RPMI8226 (cell line): ENCODE results near the gene DMBT1.
"Not testable (repeated sequence)": the region's sequence is repeated elsewhere in the genome, so short reads cannot be mapped to it uniquely, and the experiment has no call there.

Source experiments
- DNase-seq: peaks from one replicate; pipeline ENCODE4 v3.0.0-alpha.2; 2015

The DMBT1 gene

DNA sequence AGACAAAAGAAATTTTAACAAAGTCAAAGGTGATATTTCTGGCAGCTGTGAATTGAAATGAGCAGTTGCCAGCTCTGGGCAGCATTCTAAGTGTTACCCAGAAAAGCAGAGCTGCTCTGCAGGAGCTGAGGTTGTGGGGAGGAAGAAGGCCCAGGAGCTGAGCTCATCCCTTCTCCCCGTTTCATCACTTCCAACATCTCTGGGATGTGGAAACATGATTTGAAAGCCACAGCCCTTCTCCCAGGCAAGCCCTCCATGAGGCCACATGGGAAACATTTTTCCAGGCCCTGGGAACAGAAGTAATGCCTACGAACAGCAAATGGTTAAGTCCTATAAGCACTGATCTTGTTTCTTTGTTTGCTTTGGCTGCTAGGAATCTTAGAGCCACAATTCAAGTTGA is 10.9 kb upstream of the DMBT1 start:
- no peak for DNase-seq

DNA sequence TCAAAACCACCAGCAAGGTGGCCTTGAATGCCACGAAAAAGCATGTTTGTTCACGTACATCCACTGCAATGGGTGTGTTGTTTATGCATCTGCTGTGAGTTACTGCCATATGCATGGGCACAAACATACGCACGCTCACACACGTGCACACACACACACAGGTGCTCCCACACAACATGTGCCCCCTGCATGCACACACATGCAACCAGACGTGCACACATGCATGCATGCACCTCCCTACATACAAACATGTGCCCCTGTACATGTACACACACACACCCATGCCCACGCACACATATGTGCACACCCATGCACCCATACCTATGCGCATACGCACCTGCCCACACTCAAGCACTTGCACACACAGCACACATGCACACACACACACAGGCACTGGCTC is 10.1 kb upstream of the DMBT1 start:
- DNase-seq = no peak

DNA sequence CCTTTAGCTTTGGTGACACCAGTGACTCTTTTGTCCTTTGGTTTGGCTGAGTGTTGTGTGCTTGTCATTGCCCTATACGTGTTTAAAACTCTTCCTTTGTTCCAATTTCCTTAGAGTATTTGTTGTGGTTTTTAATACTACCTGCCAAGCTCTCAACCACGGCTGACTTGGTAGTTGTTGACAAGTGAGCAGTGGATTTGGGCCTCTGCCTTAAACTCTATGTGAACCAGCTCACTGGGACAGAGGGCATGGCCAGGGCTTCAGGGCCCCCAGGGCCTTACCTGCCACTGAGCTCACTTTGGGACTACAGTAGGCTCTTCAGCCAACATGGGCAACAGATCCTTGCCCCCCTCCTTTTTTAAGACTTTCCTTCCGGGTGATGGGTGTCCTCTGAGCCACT is 9.6 kb upstream of the DMBT1 start:
- DNase-seq = no peak

DNA sequence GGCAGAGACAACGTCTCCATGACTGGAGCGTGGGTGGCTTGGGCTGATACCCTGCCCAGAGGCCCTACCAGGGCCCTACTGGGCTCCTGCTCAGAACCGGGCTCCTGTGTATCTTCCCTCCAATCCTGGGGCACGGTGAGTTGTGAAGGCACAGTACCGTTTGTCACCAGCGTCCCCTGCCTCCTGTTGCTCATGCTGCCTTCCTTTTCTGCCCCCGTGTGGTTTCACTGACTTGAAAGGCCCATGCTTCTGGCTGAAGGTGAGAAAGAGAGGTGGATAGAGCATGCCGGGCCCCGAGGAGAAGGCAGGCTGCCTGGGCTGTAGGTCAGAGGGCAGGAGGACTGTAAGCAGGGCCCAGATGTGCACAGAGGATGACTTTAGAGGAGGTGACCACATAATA is 9.1 kb upstream of the DMBT1 start:
- peak; percentile 21 for DNase-seq

- DNase-seq = no peak
Observed at GRCh38 chr10:122553341-122553740, 7.2 kb upstream of the DMBT1 start.

DNA sequence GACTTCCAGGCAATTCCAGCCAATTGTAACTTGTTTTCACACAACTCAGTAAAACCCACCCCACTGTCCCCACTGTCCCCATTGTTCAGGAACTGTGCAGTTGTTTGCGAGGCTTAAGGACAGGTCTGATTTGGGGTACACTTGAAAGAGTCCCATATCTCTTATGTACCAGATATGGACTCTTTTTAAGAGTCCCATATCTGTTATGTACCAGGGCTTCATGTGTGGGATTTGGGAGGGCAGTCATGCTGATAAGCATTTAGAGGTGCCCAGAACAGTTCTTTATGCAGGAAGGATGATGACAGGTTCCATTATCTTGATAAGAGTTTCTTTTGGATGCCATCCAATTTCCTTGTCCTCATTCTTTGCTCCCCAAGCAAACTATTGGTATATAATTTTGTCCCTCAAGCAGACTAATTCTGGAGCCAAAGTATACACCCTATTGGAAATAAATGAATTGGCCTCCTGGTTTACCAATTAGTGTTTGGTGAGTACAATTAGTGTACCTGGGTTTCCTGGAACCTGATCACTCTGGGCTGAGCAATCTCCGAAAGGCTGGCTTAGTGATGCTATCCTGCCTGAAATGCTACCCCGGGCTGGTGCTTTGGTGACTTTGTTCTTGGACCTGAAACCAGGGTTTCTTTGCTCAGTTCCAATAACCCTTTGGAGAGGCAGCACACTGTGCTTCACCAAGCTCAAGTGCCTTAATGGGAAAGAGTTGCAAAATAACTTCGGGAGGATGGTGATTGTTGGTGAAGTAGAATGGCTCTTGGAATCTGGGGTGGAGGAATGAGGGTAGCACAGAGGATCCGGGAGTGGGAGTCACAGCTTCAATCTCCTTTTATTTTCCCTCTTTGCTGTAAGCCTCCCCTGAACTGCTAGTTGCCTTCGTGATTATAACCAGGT is 6.2 kb upstream of the DMBT1 start:
- no peak for DNase-seq

DNA sequence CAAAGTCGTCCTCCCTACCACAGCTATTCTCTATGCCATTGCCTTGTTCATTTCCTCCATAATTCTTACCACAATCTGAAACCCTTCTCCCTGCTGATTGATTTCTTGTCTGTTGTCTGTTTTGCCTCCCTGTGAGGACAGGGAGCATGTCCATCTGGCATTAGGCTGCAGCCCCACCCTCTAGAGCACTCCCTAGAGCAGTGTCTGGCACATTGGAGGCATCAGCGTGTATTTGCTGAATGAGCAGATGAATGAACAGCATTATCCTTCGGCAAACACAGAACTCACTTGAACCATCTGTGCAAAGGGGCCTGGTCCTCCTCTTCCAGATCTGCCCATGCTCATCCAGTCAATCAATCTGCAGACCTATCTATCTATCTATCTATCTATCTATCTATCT is 5.1 kb upstream of the DMBT1 start:
- DNase-seq = no peak

GRCh38 chr10:122557516-122557915 is 3.0 kb upstream of the DMBT1 start:
- no peak for DNase-seq

GRCh38 chr10:122558452-122558851 is 2.1 kb upstream of the DMBT1 start:
- no peak for DNase-seq

GRCh38 chr10:122559228-122559627 is 1.3 kb upstream of the DMBT1 start:
- no peak for DNase-seq

DNA sequence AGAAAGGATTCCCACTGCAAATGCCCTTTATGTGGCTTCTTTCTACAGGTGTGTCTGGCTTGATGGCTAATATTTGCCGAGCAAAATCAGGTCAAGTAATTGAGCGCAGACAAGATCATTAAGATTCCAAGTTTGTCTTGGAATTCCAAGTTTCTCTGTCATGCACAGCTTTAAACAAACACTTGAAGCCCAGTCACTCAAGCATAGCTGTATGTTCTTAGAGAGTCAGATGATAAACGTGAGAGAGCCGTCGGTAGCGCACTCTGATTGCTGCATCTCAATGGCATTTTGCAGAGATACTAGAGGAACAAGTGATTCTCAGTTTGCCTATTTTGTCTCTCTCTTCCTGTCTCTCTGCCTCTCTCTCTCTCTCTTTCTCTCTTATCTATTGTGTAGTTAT is 658 bp downstream of the DMBT1 start:
- DNase-seq = no peak

DNA sequence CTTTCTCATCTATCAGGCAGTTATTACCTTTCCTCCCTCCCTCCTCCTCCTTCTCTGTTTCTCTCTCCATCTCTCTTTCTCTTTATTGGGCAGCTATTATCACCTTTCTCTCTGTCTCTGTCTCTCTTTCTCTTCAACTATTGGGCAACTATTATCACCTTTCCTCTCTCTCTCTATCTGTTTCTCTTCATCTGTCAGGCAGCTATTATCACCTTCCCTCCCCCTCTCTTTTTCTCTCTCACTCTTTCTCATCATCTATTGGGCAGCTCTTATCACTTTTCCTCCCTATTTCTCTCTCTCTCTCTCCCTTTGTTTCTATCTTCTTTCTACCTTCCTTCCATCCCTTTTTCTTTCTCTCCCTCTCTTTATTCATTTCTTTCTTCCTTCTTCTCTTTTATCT is 1.2 kb downstream of the DMBT1 start:
- DNase-seq = no peak

DNA sequence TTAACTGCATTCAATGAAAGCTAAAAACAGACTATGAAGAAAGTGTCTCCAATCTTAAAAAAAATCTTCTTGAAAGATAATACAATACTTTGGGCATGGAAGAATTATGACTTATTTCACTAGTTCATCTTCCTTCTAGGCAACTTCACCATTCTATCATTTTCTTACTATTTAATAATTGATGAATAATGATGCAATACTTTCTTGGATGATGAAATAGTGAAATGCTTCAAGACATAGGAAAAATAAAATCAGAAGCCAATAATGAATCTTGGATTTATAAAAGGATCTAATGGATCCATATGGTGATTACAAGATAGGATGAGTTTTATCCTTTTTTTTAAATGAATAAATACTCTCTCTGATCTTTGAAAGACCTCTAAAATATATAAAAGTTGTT is 4.4 kb downstream of the DMBT1 start:
- DNase-seq = no peak

DNA sequence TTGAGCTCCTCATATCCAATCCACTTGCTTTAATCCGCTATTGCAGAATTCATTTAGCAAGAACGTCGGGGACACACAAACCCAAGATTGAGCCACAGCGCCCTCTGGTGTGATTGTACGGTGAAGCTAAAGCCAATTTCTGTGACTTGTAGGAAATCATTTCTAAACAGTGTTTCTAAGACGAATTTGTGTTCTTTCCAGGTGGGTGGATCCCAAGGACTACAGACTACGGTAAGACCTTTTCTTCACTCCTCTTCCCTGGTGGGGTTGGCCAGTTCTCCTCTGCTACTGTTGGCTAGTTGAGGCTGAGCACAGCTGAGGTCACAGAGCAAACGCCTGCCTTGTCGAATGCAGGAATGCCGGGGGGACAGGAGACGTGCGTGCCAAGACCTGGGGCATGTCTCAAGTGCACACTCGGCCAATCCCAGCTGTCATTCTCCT is 5.2 kb downstream of the DMBT1 start:
- DNase-seq = peak; percentile 66

- DNase-seq = no peak
Observed at GRCh38 chr10:122566632-122567031, 6.1 kb downstream of the DMBT1 start.

GRCh38 chr10:122567056-122567660 is 6.6 kb downstream of the DMBT1 start:
- peak; percentile 44 for DNase-seq

GRCh38 chr10:122568551-122568950 is 8.0 kb downstream of the DMBT1 start:
- DNase-seq = no peak

DNA sequence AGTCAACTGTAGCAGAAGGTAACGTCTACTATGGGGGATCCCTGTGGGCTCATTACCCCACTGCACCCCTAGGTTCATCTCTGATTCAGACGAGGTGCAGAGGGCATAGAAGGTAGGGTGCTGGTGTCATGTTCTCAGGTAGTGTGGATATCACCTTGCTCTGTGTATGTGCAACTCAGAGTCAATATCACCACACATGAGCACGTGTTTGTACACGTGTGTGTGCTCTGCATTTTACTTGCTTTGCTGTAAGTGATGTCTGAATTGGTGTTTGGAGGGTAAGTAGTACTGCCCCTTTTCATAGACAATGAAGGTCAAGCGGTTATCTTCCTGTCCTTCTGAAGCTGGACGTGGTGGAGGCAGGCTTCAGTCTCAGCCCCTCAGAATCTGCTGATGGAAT is 10.4 kb downstream of the DMBT1 start:
- DNase-seq = no peak

GRCh38 chr10:122571892-122572291 is 11.3 kb downstream of the DMBT1 start:
- no peak for DNase-seq

DNA sequence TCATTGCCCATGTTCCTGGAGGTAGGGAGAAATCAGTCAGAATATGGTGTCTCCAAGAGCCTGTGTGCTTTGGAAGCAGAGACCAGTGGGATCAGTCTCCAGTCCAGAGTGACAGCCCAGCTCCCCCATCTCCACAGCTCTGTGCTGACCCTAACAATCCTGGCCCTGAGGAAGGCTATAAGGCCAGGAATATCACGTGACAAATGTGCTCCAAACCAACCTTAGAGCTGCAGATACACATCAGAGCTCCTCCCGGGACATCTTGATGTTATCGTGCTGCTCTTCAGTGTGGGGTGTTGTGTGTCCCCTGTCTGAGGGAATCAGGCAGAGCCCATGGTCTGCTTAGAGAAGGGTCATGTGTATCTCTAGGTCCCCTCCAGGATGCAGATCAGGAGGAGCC is 15.2 kb downstream of the DMBT1 start:
- DNase-seq = no peak

- no peak for DNase-seq
Observed at GRCh38 chr10:122576291-122576690, 15.7 kb downstream of the DMBT1 start.

DNA sequence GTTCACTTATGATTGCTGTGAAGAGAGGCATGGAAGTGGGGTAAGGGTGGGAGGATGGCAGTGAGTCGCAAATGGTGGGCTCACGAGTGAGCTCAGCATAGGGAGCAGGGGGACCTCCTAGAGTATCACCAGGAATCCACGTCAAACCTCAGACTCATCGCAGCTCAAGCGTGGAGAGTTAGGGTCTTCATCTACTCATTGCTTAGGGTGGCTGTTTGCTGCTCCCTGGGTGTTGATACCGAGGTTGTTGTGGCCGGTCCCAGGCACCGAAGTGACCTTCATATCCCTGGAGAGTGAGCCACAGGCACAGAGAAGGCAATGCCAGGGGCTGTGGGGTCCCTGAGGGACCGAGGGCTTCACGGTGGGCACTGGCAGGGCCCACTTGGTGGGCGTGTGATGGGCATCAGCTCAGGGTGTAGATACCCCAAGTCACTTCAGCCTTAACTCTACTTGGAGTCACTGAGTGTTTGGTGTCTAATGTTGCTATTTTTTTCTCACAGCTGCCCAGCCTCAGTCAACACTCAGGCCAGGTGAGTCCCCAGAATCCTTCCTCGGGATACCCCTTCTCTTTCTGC is 16.8 kb downstream of the DMBT1 start:
- no peak for DNase-seq

- DNase-seq = not testable (repeated sequence)
Observed at GRCh38 chr10:122586070-122586469, 25.5 kb downstream of the DMBT1 start.

DNA sequence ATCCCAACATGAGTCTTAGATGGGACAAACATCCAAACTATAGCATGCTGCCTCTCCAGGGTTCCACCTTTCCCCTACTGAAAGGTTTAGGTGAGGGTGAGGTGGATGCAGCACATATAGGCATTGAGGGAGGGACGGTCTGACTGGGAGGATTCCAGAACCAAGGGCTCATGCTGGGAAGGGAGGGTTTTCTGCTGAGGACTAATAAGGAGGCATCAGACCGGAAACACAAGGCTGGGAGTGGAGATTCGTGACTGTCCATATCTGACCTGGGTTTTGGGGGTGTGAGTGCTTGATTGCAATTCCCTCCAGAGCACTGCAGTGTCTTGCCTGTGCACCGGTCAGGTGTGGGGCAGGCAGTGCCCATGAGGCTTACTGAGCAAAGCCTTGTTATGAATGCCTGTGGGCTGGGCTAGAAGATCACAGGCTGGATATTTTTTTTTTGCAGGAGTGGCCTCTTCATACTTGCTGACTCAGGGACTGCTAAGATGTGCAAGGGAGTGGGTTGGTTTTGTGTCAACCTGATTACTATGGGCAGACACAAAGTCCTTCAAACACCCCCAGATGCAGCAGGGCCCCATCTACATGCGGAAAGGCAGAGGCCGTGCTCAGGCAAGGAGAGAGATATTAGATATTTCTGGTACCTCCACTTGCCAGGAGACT is 26.7 kb downstream of the DMBT1 start:
- no peak for DNase-seq
